Urinary bladder (tissue), 4 donors: Measurements from ENCODE around the gene SCN1B. TPM values are rescaled to one million over a fixed set of nuclear protein-coding genes. Genes with fewer than 3 reads are reported as not detected.

Experiments
- DNase-seq: peaks from one replicate; pipeline ENCODE4 v3.0.0-alpha.2; 2015; ENCODE audit errors: extremely low spot score
- H3K27ac ChIP-seq: one replicate; pipeline ENCODE4 v1.5.1; 2013; ENCODE audit warnings: low read depth, mild to moderate bottlenecking, moderate library complexity
- H3K36me3 ChIP-seq: one replicate; pipeline ENCODE4 v1.6.1; 2013; ENCODE audit warnings: mild to moderate bottlenecking, moderate library complexity; ENCODE audit not compliant: insufficient read depth
- H3K4me1 ChIP-seq: one replicate; pipeline ENCODE4 v1.6.1; 2013; ENCODE audit warnings: mild to moderate bottlenecking, moderate library complexity; ENCODE audit not compliant: insufficient read depth
- H3K4me3 ChIP-seq: one replicate; pipeline ENCODE4 v1.5.1; 2013; ENCODE audit warnings: low read depth, low read length
- WGBS: extraction: QIAGEN DNeasy Blood & Tissue Kit; methylation state at CpG from one replicate; pipeline ENCODE4 v1.1.7; 2013; 5-methylcytosine and 5-hydroxymethylcytosine counted together
- polyA plus RNA-seq: library from polyadenylated mRNA; stranded (reverse); fragments of 200-250 nt; gene quantifications from one replicate; pipeline ENCODE4 v1.2.3, GENCODE V29; 2013
- total RNA-seq: library from RNA; depleted of rRNA; stranded (reverse); fragments of >200 nt; gene quantifications from one replicate; pipeline ENCODE4 v1.2.3, GENCODE V29; 2014
- donor health status: healthy with polysubstance abuse.
- donor health status: healthy.

The SCN1B gene
- total and polyA plus RNA-seq, 2 donors = 1.6 to 15.1 TPM

- DNase-seq = no peak
- WGBS = 82% methylated on average over 14 of the region's 14 CpGs
- H3K4me1 ChIP-seq = no peaks in the 10 kb centered on the region
- no peaks in the 10 kb centered on the region for H3K36me3 ChIP-seq
- H3K4me3 ChIP-seq = no peak overlapping the region
- H3K27ac ChIP-seq = no peak overlapping the region
Measured at GRCh38 chr19:35079826-35080225, 49.6 kb downstream of the SCN1B start.

- Histone ChIP-seq H3K4me1 (no peaks in the 10 kb centered on the region), H3K27ac (no peak overlapping the region)
- 87% methylated on average over 16 of the region's 16 CpGs for WGBS
Measured at GRCh38 chr19:35080613-35081170, 50.4 kb downstream of the SCN1B start.

DNA sequence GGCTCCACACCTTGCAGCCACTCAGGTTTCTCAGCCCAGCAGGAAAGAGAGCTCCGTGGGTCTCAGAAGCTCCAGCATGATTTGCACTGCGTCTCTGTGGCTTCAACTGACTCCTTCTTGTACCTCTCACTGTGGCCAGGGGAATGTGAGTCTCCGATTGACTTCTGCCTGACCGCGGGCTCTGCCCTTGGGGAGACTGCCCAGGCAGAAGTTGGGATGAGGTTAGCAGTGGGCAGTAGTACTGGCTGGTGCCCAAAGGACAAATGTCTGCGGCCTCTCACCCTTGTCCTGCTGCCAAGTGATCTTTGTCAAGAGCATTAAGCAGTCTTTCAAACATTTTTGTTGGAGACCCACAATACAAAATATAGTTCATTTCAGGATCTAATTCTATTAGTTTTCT lies 50.9 kb downstream of the SCN1B start:
- H3K36me3 ChIP-seq = no peaks in the 10 kb centered on the region
- 85% methylated on average over 6 of the region's 6 CpGs for WGBS
- no peaks in the 10 kb centered on the region for H3K4me1 ChIP-seq
- DNase-seq = no peak
- no peak overlapping the region for H3K4me3 ChIP-seq
- H3K27ac ChIP-seq = no peak overlapping the region

More at GRCh38 chr19:35080613-35081170, 50.4 kb downstream of the SCN1B start:
- H3K4me3 ChIP-seq = no peak overlapping the region
- DNase-seq = no peak
- H3K36me3 ChIP-seq = no peaks in the 10 kb centered on the region

DNA sequence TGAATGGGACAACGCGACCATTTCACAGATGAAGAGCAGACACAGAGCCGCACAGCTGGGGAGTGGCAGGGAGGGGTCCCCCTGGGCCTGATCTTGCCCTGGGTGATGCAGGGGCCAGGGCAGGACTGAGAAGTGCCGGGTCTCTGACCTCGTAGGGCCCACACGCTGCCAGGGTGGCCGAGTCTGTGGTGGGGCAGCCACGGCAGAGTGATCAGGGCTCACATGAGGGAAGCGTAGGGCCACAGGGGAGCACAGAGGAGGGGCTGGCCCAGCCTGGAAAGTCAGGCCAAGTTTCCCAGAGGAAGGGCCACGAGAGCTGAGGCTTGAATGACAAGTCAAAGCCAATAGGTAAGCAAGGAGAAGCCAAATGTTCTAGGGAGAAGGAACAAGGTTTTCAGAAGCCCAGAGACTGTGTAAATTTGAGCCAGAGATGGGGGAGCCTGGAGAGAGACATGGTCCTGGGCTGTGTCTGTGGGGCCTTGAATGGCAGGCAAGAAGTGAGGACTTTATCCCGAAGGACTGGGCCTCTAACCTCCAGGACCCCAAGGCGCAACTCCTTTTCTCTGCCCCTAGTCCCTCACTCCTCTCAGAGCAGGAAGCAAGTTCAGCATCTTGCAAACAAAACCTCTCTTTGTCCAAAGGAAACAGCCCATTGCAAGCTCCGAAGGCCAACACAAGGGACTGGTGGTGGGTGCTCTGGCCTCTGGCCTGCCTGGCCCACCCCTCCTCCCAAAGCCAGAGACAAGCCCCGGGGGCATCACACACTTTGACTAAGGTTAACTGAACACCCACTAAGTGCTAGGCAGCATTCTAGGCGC lies 53.6 kb downstream of the SCN1B start:
- Histone ChIP-seq H3K36me3 (no peaks in the 10 kb centered on the region), H3K4me1 (no peaks in the 10 kb centered on the region), H3K27ac (no peak overlapping the region), H3K4me3 (no peak overlapping the region)
- WGBS = 82% methylated on average over 15 of the region's 15 CpGs
- DNase-seq = no peak

DNA sequence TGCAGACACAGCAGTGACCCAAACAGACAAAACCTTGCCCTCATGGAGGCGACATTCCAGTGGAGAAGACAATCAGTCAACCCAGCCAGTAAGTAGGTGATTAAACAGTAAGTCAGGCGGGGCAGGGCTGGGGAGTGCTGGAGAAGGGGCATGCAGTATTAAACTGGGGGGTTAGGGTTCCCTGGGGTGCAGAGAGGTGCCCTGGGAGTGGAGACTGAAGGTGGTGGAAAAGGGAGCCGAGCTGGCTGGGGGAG lies 54.2 kb downstream of the SCN1B start:
- no peak for DNase-seq
- Histone ChIP-seq H3K36me3 (no peaks in the 10 kb centered on the region), H3K4me3 (no peak overlapping the region), H3K4me1 (no peaks in the 10 kb centered on the region), H3K27ac (no peak overlapping the region)
- WGBS = 80% methylated on average over 3 of the region's 3 CpGs

DNA sequence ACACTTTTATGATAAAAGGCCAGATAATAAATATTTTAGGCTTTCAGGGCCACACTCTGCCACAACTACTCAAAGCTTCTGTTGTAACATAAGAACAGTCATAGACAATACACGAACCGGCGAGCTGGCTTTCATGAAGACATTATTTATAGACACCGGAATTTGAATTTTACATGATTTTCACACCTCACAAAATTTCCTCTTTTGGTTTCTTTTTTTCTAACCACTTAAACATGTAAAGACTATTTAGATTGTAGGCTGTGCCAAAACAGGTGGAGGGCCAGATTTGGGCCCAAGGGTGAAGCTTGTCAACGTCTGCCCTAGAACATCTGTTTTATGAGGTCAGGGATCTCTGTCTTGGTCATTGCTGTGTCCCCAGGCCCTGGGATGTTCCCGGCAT lies 55.7 kb downstream of the SCN1B start:
- DNase-seq = no peak
- H3K4me3 ChIP-seq = no peak overlapping the region
- no peak overlapping the region for H3K27ac ChIP-seq
- 70% methylated on average over 6 of the region's 6 CpGs for WGBS
- H3K36me3 ChIP-seq = no peaks in the 10 kb centered on the region
- no peaks in the 10 kb centered on the region for H3K4me1 ChIP-seq

GRCh38 chr19:35086455-35086854 lies 56.2 kb downstream of the SCN1B start:
- H3K4me1 ChIP-seq = no peaks in the 10 kb centered on the region
- DNase-seq = no peak
- H3K4me3 ChIP-seq = no peak overlapping the region
- 79% methylated on average over 8 of the region's 8 CpGs for WGBS
- no peaks in the 10 kb centered on the region for H3K36me3 ChIP-seq
- H3K27ac ChIP-seq = no peak overlapping the region

GRCh38 chr19:35087393-35087792 lies 57.1 kb downstream of the SCN1B start:
- no peak for DNase-seq
- H3K36me3 ChIP-seq = no peaks in the 10 kb centered on the region
- no peak overlapping the region for H3K4me3 ChIP-seq
- no peak overlapping the region for H3K27ac ChIP-seq
- no peaks in the 10 kb centered on the region for H3K4me1 ChIP-seq

DNA sequence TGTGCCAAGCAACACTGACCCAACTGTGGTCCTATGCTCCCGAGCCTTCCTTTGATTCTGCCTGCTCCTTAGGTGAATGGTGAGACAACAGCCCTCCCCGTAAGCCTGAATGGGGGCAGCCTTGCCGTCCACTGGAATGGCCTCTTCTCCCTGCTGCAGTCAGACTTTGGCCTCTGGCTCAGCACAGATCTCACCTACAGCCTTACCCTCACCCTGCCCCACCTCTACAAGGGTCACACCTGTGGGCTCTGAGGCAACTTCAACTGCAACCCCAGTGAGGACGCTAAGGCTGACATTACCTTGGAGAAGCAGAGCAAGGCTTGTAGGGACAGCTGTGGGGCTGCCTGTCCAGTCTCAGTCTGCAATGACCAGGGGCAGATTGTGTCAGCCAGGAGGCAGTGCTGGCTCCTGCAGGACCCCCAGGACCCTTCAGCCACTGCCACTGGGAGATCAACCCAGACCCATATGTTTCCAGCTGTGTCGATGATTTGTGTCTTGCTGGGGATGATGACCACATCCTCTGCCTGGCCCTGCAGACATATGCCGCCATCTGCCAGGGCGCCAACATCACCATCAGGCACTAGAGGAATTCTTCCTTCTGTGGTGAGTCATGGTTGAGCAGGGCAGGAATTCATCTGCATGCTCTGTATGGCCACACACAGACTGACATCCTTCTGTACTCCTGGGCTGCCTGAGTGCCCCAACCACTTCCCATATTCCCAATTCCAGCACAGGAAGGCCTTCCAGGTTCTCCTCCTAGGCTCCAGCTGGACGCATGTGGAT lies 58.1 kb downstream of the SCN1B start:
- H3K4me3 ChIP-seq = no peak overlapping the region
- no peaks in the 10 kb centered on the region for H3K36me3 ChIP-seq
- 74% methylated on average over 8 of the region's 8 CpGs for WGBS
- no peaks in the 10 kb centered on the region for H3K4me1 ChIP-seq
- DNase-seq = no peak
- no peak overlapping the region for H3K27ac ChIP-seq

DNA sequence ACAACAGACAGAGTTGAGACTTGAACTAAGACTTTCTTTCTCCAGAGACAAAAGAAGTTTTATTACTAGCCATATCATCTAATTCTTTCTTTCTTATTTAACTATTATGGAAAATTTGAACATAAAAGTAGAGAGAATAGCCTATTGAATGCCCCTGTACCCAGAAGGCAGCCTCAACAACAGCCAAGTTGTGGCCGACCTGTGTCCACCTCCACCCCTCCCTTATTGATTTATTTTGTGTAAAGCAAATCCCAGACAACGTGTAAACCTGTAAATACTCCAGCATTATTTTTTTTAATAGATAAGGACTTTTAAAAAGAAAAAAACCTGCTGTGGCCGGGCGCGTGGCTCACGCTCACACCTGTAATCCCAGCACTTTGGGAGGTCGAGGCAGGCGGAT lies 59.3 kb downstream of the SCN1B start:
- Histone ChIP-seq H3K27ac (no peak overlapping the region), H3K36me3 (no peaks in the 10 kb centered on the region), H3K4me3 (no peak overlapping the region), H3K4me1 (no peaks in the 10 kb centered on the region)
- no peak for DNase-seq
- 85% methylated on average over 8 of the region's 8 CpGs for WGBS

Other genes starting within 250 kb of the SCN1B start
- gene ZNF30, start 103.6 kb upstream of the SCN1B start, total RNA-seq = 5.2 TPM
- 2.2 TPM for gene ZNF30, start 103.6 kb upstream of the SCN1B start, polyA plus RNA-seq
- 12.5 TPM for gene ZNF792, start 66.2 kb upstream of the SCN1B start, total RNA-seq
- 3.9 TPM for gene ZNF792, start 66.2 kb upstream of the SCN1B start, polyA plus RNA-seq
- gene GRAMD1A, start 30.1 kb upstream of the SCN1B start, total RNA-seq = 34.2 TPM
- 74.0 TPM for gene GRAMD1A, start 30.1 kb upstream of the SCN1B start, polyA plus RNA-seq
- gene HPN, start 11.3 kb downstream of the SCN1B start, total RNA-seq = not detected
- gene HPN, start 11.3 kb downstream of the SCN1B start, polyA plus RNA-seq = 0.73 TPM
- 62.3 TPM for gene FXYD3, start 85.4 kb downstream of the SCN1B start, total RNA-seq
- 170 TPM for gene FXYD3, start 85.4 kb downstream of the SCN1B start, polyA plus RNA-seq
- 5.9 TPM for gene LGI4, start 104.6 kb downstream of the SCN1B start, total RNA-seq
- gene LGI4, start 104.6 kb downstream of the SCN1B start, polyA plus RNA-seq = 48.4 TPM
- 26.9 TPM for gene FXYD1, start 108.4 kb downstream of the SCN1B start, total RNA-seq
- gene FXYD1, start 108.4 kb downstream of the SCN1B start, polyA plus RNA-seq = 121 TPM
- 0.26 TPM for gene FXYD7, start 112.8 kb downstream of the SCN1B start, total RNA-seq
- 0.57 TPM for gene FXYD7, start 112.8 kb downstream of the SCN1B start, polyA plus RNA-seq
- gene FXYD5, start 124.3 kb downstream of the SCN1B start, total RNA-seq = 6.6 TPM
- 105 TPM for gene FXYD5, start 124.3 kb downstream of the SCN1B start, polyA plus RNA-seq
- not detected for gene FAM187B, start 198.3 kb downstream of the SCN1B start, total RNA-seq
- gene FAM187B, start 198.3 kb downstream of the SCN1B start, polyA plus RNA-seq = not detected
- 4.2 TPM for gene LSR, start 218.5 kb downstream of the SCN1B start, total RNA-seq
- 27.9 TPM for gene LSR, start 218.5 kb downstream of the SCN1B start, polyA plus RNA-seq
- gene USF2, start 238.5 kb downstream of the SCN1B start, total RNA-seq = 27.4 TPM
- gene USF2, start 238.5 kb downstream of the SCN1B start, polyA plus RNA-seq = 142 TPM